B cell (primary cell): ENCODE measurements around the gene PML. TPM values are rescaled to one million over a fixed set of nuclear protein-coding genes. Genes with fewer than 3 reads are reported as not detected.

Source experiments
- ATAC-seq: fragments of 200-7000 bp; cut with Tn5 transposase; one replicate; pipeline ENCODE4 v1.10.0; 2021; ENCODE audit warnings: low read depth, mild to moderate bottlenecking, moderate number of reproducible peaks, moderate library complexity
- CTCF ChIA-PET: fragments of 350-600 bp; sonication (Branson Sonifier 250); formaldehyde crosslinking; loops from one replicate; lab custom pipeline; 2021; ENCODE audit warnings: antibody characterized with exemption, inconsistent platforms; lab: Charles Lee
- POLR2A ChIA-PET: fragments of 350-600 bp; sonication (Branson Sonifier 250); formaldehyde crosslinking; loops from one replicate; lab custom pipeline; 2021; ENCODE audit warnings: antibody characterized with exemption; lab: Charles Lee
- DNase-seq: peaks from one replicate; pipeline ENCODE4 v3.0.0; 2013
- H2AFZ ChIP-seq: 2 replicates; pipeline ENCODE4 v1.6.1; 2012; ENCODE audit warnings: mild to moderate bottlenecking, low read depth, low read length; ENCODE audit not compliant: insufficient read depth, poor library complexity, severe bottlenecking
- H3K27ac ChIP-seq, 2 donors: 1 replicate in 1 of 2; 2 replicates in 1 of 2; pipeline ENCODE4 v1.5.1; 2012 to 2013; ENCODE audit warnings: low read length in 2 of 2, mild to moderate bottlenecking in 2 of 2, moderate library complexity in 1 of 2
- H3K27me3 ChIP-seq, 4 experiments: fragments of 200-600 bp in 1 of 4; sonication (generic) in 1 of 4; replicated peaks in 1 of 4; 1 replicate in 2 of 4; 2 replicates in 2 of 4; pipeline versions ENCODE4 v1.6.1 to v1.7.0; 2013 to 2016; ENCODE audit warnings: low read length in 3 of 4, mild to moderate bottlenecking in 2 of 4, mixed read lengths in 1 of 4, moderate library complexity in 1 of 4; ENCODE audit not compliant: insufficient read depth in 4 of 4, control insufficient read depth in 3 of 4; ENCODE audit errors: control extremely low read depth in 1 of 4
- H3K36me3 ChIP-seq, 2 experiments: replicated peaks in 1 of 2; 1 replicate in 1 of 2; 2 replicates in 1 of 2; pipeline versions ENCODE4 v1.6.1 to v1.7.1; 2013; ENCODE audit warnings: low read length in 1 of 2; ENCODE audit not compliant: insufficient read depth in 2 of 2, control insufficient read depth in 1 of 2; ENCODE audit errors: control extremely low read depth in 1 of 2, extremely low read depth in 1 of 2
- H3K4me1 ChIP-seq, 2 donors: fragments of 200-600 bp in 1 of 2; sonication (generic) in 1 of 2; 1 replicate in 1 of 2; 2 replicates in 1 of 2; pipeline versions ENCODE4 v1.5.1 to v1.6.1; 2013 to 2017; ENCODE audit warnings: low read length in 2 of 2; ENCODE audit not compliant: control insufficient read depth in 2 of 2, insufficient read depth in 2 of 2
- H3K4me2 ChIP-seq: replicated peaks from 2 replicates; pipeline ENCODE3; 2012; ENCODE audit warnings: mild to moderate bottlenecking, low read depth, low read length; ENCODE audit not compliant: poor library complexity, severe bottlenecking
- H3K4me3 ChIP-seq, 5 experiments: fragments of 200-600 bp in 1 of 5; sonication (generic) in 1 of 5; 1 replicate in 3 of 5; 2 replicates in 2 of 5; pipeline versions ENCODE4 v1.5.1 to v1.7.0; 2011 to 2016; ENCODE audit warnings: low read length in 4 of 5, mild to moderate bottlenecking in 4 of 5, low read depth in 2 of 5, control low read depth in 1 of 5, moderate library complexity in 1 of 5; ENCODE audit not compliant: insufficient read depth in 1 of 5; ENCODE audit errors: control extremely low read depth in 1 of 5, extremely low read depth in 1 of 5
- H3K79me2 ChIP-seq: fragments of 200-600 bp; sonication (generic); one replicate; pipeline ENCODE4 v1.6.0; 2016; ENCODE audit warnings: low read length; ENCODE audit not compliant: control insufficient read depth, insufficient read depth
- H3K9ac ChIP-seq: fragments of 200-600 bp; sonication (generic); 2 replicates; pipeline ENCODE4 v1.6.1; 2017; ENCODE audit warnings: mild to moderate bottlenecking, low read length, moderate library complexity
- H3K9me3 ChIP-seq, 3 donors: one replicate each; pipeline versions ENCODE4 v1.6.1 to v1.7.1; 2013; ENCODE audit warnings: low read length in 2 of 3; ENCODE audit not compliant: control insufficient read depth in 2 of 3, insufficient read depth in 1 of 3; ENCODE audit errors: control extremely low read depth in 1 of 3
- H4K20me1 ChIP-seq: 2 replicates; pipeline ENCODE4 v1.6.0; 2012; ENCODE audit warnings: mild to moderate bottlenecking, low read length; ENCODE audit not compliant: insufficient read depth, control insufficient read depth, poor library complexity, severe bottlenecking
- H3K27ac Mint-ChIP-seq: one replicate; pipeline ENCODE4 v1.8.0; 2021; ENCODE audit warnings: mixed read lengths
- H3K27me3 Mint-ChIP-seq: one replicate; pipeline ENCODE4 v1.8.0; 2021; ENCODE audit warnings: mixed read lengths
- H3K4me1 Mint-ChIP-seq: one replicate; pipeline ENCODE4 v1.8.0; 2021; ENCODE audit warnings: mixed read lengths
- H3K4me3 Mint-ChIP-seq: one replicate; pipeline ENCODE4 v1.8.0; 2021; ENCODE audit warnings: mixed read lengths
- H3K9me3 Mint-ChIP-seq: one replicate; pipeline ENCODE4 v1.8.0; 2022; ENCODE audit warnings: mixed read lengths; ENCODE audit not compliant: insufficient read depth
- CTCF ChIP-seq: fragments of 200-600 bp; IDR thresholded peaks from one replicate; pipeline ENCODE4 v1.8.0; 2022; ENCODE audit warnings: antibody characterized with exemption, mild to moderate bottlenecking
- EZH2 ChIP-seq: IDR thresholded peaks from 2 replicates; pipeline ENCODE4 v1.6.1; 2012; ENCODE audit warnings: borderline replicate concordance, low read depth, mild to moderate bottlenecking, moderate library complexity, low read length; ENCODE audit not compliant: insufficient read depth, poor library complexity, severe bottlenecking
- WGBS: methylation state at CpG from one replicate; pipeline ENCODE4 v1.1.5; 2013; ENCODE audit warnings: missing lambda C conversion rate; ENCODE audit not compliant: insufficient coverage; 5-methylcytosine and 5-hydroxymethylcytosine counted together
- intact Hi-C: fragments of 100-400 bp; cut with micrococcal nuclease; formaldehyde crosslinking; loops from one replicate; pipeline ENCODE4 v1.10.0; 2022
- polyA plus RNA-seq: library from polyadenylated mRNA; depleted of rRNA; stranded (reverse); fragments of >200 nt; gene quantifications from 2 replicates; pipeline ENCODE4 v1.2.3, GENCODE V29; 2012
- total RNA-seq, 2 donors: library from RNA; stranded (reverse); fragments of 120-200 nt in 1 of 2; gene quantifications; 1 replicate in 1 of 2; 2 replicates in 1 of 2; pipeline versions ENCODE4 v1.2.3 to v1.2.4, GENCODE V29; 2013 to 2022

PML gene
- total and polyA plus RNA-seq, 2 donors (not counting 1 experiment from before 2014, with no cell fraction given): 59.2 to 66.3 TPM

GRCh38 chr15:74042603-74043424 lies 48.3 kb downstream of the PML start:
- DNase-seq (no peak), ATAC-seq (no peak)
- TF ChIP-seq CTCF (no peak), EZH2 (no peak)
- no peaks in the 10 kb centered on the region for H3K9me3 ChIP-seq
- H3K27ac ChIP-seq: no peak overlapping the region
- H3K9ac ChIP-seq: no peak overlapping the region
- no peaks in the 10 kb centered on the region for H3K27me3 ChIP-seq
- Mint-ChIP-seq H3K4me1 (no peaks in the 10 kb centered on the region), H3K27me3 (no peaks in the 10 kb centered on the region), H3K4me3 (no peak overlapping the region), H3K27ac (no peak overlapping the region), H3K9me3 (no peaks in the 10 kb centered on the region)
- H3K4me1 ChIP-seq: peaks cover 0 to under 1% of the 10 kb centered on the region in 2 donors
- ChIA-PET POLR2A (no interaction called here), CTCF (interaction anchor here (4.0 kb wide), 1 partner anchor 70 kb away, joined by 14 read pairs; no protein-coding TSS in a partner anchor)
- 92% methylated on average over 11 of the region's 11 CpGs for WGBS
- intact Hi-C loops: no loop called here
- no peak overlapping the region for H2AFZ ChIP-seq
- no peak overlapping the region for H3K4me3 ChIP-seq
- peaks cover 0 to 26% of the 10 kb centered on the region in 2 experiments for H3K36me3 ChIP-seq
- no peaks in the 10 kb centered on the region for H3K79me2 ChIP-seq
- H4K20me1 ChIP-seq: no peaks in the 10 kb centered on the region
- no peak overlapping the region for H3K4me2 ChIP-seq
